Fibroblast of the aortic adventitia (primary cell): ENCODE measurements around the gene MS4A14. TPM values are rescaled to one million over a fixed set of nuclear protein-coding genes. Genes with fewer than 3 reads are reported as not detected.

Source experiments
- DNase-seq: peaks from one replicate; pipeline ENCODE4 v3.0.0-alpha.2; 2010; ENCODE audit warnings: low read depth
- H3K4me3 ChIP-seq: 2 replicates; pipeline ENCODE4 v1.5.1; 2011; ENCODE audit warnings: low read depth, mild to moderate bottlenecking, control low read depth, low read length, moderate library complexity
- total RNA-seq: library from RNA; depleted of rRNA; stranded (reverse); fragments of >200 nt; gene quantifications from 2 replicates; pipeline ENCODE4 v1.2.3, GENCODE V29; 2012; ENCODE audit warnings: low replicate concordance
- TF ChIP-seq, protein P1 (sequence below): IDR thresholded peaks from 2 replicates; pipeline ENCODE4 v1.5.1; 2011; ENCODE audit warnings: mild to moderate bottlenecking, low read length, control low read depth, inconsistent platforms; ENCODE audit not compliant: insufficient read depth

Gene MS4A14
- total RNA-seq, 1 donor, result not detected

GRCh38 chr11:60396799-60397198 lies 540 bp downstream of the MS4A14 start:
- TF ChIP-seq, protein P1, sequence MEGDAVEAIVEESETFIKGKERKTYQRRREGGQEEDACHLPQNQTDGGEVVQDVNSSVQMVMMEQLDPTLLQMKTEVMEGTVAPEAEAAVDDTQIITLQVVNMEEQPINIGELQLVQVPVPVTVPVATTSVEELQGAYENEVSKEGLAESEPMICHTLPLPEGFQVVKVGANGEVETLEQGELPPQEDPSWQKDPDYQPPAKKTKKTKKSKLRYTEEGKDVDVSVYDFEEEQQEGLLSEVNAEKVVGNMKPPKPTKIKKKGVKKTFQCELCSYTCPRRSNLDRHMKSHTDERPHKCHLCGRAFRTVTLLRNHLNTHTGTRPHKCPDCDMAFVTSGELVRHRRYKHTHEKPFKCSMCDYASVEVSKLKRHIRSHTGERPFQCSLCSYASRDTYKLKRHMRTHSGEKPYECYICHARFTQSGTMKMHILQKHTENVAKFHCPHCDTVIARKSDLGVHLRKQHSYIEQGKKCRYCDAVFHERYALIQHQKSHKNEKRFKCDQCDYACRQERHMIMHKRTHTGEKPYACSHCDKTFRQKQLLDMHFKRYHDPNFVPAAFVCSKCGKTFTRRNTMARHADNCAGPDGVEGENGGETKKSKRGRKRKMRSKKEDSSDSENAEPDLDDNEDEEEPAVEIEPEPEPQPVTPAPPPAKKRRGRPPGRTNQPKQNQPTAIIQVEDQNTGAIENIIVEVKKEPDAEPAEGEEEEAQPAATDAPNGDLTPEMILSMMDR, result no peak
- no peak for DNase-seq
- no peak overlapping the region for H3K4me3 ChIP-seq

DNA sequence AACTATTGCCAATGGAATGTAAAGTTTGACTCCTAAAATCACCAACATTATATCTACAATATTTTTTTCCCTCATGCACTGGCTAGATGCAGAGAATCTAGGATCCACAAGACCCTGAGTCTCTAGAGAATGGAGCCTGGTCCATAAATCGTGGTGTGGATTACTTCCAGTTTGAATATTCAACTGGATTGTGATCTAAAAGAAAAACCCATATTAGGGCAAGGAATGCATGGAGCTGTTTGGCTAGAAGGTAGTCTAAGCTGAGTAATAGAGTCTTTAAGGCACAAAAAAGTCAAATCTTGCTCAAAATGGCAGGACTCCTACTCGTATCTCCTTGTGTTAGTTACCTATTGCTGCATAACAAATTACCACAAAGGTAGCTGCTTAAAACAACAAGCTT lies 23.8 kb downstream of the MS4A14 start:
- TF ChIP-seq, protein P1, result no peak
- DNase-seq, result no peak
- H3K4me3 ChIP-seq, result no peak overlapping the region

GRCh38 chr11:60422609-60423008 lies 26.4 kb downstream of the MS4A14 start:
- TF ChIP-seq, protein P1, result no peak
- no peak overlapping the region for H3K4me3 ChIP-seq
- no peak for DNase-seq

DNA sequence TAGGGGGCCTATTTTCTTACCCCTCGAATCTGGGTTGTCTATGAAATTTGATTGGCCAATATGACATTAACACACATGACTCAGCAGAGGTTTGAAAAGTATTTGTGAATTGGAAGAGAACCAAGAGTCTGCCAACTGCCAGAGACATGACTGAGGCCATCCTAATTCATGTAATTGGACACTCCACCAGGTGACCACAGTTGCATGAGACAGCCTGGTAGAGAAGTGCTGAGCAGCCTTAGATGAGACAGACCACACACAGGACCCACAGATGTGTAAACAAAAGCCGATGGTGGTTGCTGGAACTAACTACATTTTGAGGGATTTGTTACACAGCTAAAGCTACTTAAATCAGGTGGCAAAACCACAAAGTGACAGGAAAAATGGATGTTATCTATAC lies 32.3 kb downstream of the MS4A14 start:
- DNase-seq, result no peak
- TF ChIP-seq, protein P1, result no peak
- no peak overlapping the region for H3K4me3 ChIP-seq

- no peak within 1 kb of the TSS for H3K4me3 ChIP-seq
- DNase-seq, result no peak
- TF ChIP-seq, protein P1, result no peak
These were observed 33.0 kb downstream of the MS4A14 start, which contains the start of gene MS4A5 for GRCh38 chr11:60429272-60429671. MS4A5 (plus strand) TSS chr11:60429572; CDS start chr11:60429675, 103 bp downstream.

DNA sequence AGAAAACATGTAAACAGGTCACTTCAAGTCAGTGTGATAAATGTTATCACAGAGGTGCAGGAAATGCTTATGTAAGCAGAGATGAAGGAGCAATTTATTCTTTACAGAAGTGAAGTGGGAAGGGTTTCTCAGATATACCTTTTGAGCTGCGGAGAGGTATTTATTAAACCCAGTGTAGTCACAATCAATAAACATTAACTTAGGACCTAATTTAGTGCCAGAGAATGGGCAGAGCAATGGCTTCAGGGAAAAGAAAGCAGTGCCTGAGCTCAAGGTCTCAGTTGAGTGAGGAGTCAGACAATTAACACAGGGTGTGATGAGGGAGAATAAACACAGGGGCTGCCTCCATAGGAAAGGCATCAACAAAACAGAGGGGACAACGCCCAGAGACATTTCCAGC lies 35.0 kb downstream of the MS4A14 start:
- no peak for DNase-seq
- no peak overlapping the region for H3K4me3 ChIP-seq
- TF ChIP-seq, protein P1, result no peak

DNA sequence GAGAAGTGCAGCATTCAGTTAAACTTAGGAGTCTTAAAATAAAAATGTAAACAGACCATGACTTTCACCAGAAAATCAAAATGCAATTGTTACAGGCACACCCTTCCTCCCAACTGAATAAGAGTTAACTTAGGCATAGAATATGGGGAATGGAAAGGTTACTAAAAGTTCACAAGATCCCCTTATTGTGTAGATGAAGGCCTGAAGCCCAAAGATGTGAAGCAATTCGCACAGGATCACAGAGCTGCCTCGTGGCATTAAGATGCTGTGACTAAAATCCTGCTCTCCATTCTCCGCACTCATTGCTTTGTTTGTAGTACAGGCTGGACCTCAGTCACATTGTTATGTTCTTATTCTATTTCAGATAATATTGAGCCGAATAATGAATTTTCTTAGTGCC lies 37.1 kb downstream of the MS4A14 start:
- no peak overlapping the region for H3K4me3 ChIP-seq
- no peak for DNase-seq

More for the DNA sequence above, 37.1 kb downstream of the MS4A14 start:
- TF ChIP-seq, protein P1, result no peak
